GM12864 (cell line): ENCODE data around the gene PNLIP.

ENCODE experiments used
- DNase-seq: peaks from one replicate; pipeline ENCODE4 v3.0.0-alpha.2; 2011; ENCODE audit warnings: low read depth
- H3K4me3 ChIP-seq: 2 replicates; pipeline ENCODE4 v1.5.1; 2011; ENCODE audit warnings: mild to moderate bottlenecking, low read depth, low read length, control low read depth
- TF ChIP-seq, protein P1 (sequence below): IDR thresholded peaks from 2 replicates; pipeline ENCODE4 v1.5.1; 2011; ENCODE audit warnings: low read depth, mild to moderate bottlenecking, moderate library complexity, low read length, control low read depth, inconsistent platforms; ENCODE audit errors: missing control alignments

Gene PNLIP

DNA sequence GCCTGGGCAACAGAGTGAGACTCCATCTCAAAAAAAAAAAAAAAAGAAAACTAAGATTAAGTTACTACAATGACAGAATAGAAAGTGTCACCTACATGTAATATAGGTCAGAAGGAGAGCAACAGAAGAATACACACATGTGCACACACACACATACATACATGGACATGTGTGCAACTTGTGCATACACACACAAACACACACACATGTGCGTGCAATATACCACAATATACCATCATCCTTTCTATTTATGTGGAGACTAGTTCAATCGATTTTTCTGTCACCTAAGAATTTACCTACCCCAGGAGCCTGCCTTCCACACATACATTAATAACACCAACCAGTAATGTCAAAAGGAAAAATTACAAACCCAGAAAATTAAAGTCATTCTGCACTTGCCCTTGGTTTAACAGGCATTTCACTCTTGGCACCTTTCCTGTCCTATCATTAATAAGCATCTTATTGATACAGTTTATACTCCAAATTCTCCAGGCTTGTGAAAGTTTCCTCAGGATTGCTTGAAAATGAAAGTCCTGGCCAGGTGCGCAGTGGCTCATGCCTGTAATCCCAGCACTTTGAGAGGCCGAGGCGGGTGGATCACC, 47.5 kb downstream of the PNLIP start:
- H3K4me3 ChIP-seq: no peak overlapping the region
- TF ChIP-seq, protein P1, sequence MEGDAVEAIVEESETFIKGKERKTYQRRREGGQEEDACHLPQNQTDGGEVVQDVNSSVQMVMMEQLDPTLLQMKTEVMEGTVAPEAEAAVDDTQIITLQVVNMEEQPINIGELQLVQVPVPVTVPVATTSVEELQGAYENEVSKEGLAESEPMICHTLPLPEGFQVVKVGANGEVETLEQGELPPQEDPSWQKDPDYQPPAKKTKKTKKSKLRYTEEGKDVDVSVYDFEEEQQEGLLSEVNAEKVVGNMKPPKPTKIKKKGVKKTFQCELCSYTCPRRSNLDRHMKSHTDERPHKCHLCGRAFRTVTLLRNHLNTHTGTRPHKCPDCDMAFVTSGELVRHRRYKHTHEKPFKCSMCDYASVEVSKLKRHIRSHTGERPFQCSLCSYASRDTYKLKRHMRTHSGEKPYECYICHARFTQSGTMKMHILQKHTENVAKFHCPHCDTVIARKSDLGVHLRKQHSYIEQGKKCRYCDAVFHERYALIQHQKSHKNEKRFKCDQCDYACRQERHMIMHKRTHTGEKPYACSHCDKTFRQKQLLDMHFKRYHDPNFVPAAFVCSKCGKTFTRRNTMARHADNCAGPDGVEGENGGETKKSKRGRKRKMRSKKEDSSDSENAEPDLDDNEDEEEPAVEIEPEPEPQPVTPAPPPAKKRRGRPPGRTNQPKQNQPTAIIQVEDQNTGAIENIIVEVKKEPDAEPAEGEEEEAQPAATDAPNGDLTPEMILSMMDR: no peak
- no peak for DNase-seq

DNA sequence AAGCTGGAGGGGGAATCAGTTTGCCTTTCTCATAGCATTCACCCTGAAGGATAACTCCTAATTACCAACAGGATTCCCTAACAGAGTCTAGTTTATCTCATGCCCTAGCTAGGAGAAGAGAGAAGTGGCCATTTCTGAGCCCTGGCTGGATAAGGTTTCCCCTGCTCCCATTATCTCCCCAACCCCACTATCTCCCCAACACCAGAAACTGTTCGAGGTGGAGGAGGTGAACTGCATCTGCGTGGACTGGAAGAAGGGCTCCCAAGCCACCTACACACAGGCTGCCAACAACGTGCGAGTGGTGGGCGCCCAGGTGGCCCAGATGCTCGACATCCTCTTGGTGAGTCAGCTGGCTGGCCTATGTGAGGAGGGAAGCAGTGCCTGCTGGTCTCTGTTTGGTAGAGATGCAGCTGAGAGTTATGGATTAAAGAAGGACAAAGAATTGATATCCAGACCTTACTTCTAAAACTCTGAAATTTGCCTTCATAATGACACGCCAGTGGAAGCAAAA, 48.8 kb downstream of the PNLIP start:
- no peak overlapping the region for H3K4me3 ChIP-seq
- TF ChIP-seq, protein P1: no peak
- no peak for DNase-seq

DNA sequence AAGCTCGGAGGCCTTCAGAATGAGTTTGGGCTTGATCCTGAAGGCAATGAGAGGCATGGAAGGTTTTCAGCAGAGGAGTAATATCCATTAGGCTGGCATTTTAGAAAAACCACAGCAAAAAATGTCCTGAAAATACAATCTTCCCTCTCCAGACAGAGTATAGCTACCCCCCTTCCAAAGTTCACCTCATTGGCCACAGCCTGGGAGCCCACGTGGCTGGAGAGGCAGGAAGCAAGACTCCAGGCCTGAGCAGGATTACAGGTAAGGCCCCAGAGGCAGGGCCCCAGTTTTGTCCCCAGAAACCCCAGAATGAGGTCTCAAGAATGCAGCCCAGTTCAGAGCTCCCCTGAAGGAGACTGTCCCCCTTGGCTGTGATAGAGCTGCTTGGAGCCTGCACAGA, 50.3 kb downstream of the PNLIP start:
- no peak overlapping the region for H3K4me3 ChIP-seq
- no peak for DNase-seq
- TF ChIP-seq, protein P1: no peak

DNA sequence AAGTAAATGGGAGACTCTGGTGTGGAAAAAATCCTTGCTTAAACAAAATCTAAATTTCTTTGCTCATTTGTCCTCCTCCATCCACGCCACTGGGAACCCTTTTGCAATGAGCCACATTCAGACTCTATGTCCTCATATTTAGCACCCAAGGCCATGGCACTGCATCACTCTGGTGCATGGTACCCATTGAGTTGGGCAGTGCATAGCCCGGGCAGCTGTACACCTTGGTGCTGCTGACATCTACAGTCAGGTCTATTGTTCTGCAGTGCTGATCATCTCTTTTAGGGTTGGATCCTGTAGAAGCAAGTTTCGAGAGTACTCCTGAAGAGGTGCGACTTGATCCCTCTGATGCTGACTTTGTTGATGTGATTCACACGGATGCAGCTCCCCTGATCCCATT, 51.8 kb downstream of the PNLIP start:
- TF ChIP-seq, protein P1: no peak
- no peak overlapping the region for H3K4me3 ChIP-seq
- DNase-seq: no peak

DNA sequence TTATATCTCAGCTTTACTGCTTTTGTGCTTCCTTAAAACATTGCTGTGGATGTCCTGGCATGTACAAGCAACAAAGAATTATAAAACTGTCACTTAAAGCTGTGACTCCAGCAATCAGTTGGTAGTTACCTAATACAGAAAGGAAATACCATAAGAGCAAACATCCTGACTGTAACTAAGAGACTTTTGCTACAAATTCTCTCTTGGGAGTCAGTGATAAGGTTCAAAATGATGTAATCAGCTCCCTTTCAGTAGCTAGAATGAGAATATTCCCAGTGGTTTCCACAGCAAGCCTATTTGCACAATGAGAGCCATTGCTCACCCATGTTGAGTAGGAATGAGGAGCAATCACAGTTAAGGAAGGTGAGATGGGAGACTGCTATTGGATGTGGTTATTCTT, 52.6 kb downstream of the PNLIP start:
- no peak overlapping the region for H3K4me3 ChIP-seq
- TF ChIP-seq, protein P1: no peak
- DNase-seq: no peak

DNA sequence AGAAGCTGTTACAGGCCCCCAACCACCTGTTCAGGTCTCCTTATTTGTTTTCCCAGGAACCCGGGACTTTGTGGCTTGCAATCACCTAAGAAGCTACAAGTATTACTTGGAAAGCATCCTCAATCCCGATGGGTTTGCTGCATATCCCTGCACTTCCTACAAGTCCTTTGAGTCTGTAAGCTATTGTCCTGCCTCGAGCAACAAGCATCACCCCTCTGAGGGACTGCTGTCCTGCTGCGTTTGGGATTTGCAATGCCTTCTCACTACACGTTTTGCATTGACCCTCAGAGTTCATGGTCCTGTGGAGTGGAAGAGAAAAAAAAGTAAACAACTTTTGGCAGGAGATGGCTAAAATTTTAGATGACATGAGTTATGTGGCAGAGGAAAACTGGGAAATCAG, 54.3 kb downstream of the PNLIP start:
- TF ChIP-seq, protein P1: no peak
- DNase-seq: no peak
- H3K4me3 ChIP-seq: no peak overlapping the region

DNA sequence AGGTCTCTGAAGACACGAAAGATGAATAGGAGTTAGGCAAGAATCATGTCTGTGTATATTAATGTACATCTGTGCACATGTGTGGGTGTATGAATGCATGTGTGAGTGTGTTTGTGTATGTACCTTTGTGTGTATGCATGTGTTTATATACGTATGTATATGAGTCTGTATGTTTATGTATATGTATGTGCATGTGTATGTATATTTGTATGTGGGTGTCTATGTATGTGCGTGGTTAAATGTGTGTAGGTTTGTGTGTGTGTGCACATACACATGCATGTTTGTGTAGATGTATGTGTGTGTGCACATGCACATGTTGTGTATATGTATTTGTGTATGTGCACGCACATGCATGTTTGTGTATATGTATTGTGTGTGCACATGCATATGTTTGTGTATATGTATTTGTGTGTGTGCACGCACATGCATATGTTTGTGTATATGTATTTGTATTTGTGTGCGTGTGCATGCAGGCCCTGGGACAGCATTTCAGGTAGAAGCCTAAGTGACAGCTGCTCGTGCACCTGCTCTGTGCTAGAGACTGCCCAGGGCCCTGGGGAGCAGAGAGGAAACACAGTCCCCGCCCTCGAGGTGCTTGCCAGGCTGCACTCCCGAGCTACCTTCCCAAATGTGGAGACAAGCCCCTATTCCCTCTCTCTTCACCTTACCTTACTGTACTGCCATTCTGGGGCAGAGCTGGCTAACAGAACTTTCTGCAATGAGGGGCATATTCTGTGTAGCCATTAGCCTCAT, 57.1 kb downstream of the PNLIP start:
- TF ChIP-seq, protein P1: no peak
- no peak overlapping the region for H3K4me3 ChIP-seq
- no peak for DNase-seq
